Caco-2 (cell line): ENCODE results near the gene GOLGA8A. TPM values are rescaled to one million over a fixed set of nuclear protein-coding genes. Genes with fewer than 3 reads are reported as not detected.
A peak's percentile ranks its signal among the peaks of the same experiment; 100 is the strongest.

Experiments used
- BruUV-seq: library from RNA; stranded (reverse); fragments of 400-500 nt; replicated peaks from 2 replicates; lab custom pipeline; 2021; lab: Mats Ljungman, UMichigan
- CTCF ChIA-PET: fragments of 300-600 bp; sonication (Branson Sonifier 250); formaldehyde crosslinking; loops from one replicate; lab custom pipeline; 2022; ENCODE audit warnings: antibody characterized with exemption; lab: Charles Lee
- POLR2A ChIA-PET: fragments of 300-600 bp; sonication (Branson Sonifier 250); formaldehyde crosslinking; loops from one replicate; lab custom pipeline; 2022; ENCODE audit warnings: antibody characterized with exemption; lab: Charles Lee
- DNase-seq, 2 experiments: peaks; one replicate each; pipeline versions ENCODE4 v3.0.0 to v3.0.0-alpha.2; 2020 to 2022
- H3K27me3 ChIP-seq: replicated peaks from 2 replicates; pipeline ENCODE4 v1.6.0; 2011; ENCODE audit warnings: low read length; ENCODE audit not compliant: control insufficient read depth, insufficient read depth
- H3K36me3 ChIP-seq: 2 replicates; pipeline ENCODE4 v1.5.1; 2011; ENCODE audit warnings: low read length; ENCODE audit not compliant: control insufficient read depth, insufficient read depth
- H3K4me1 ChIP-seq: fragments of 250-450 bp; sonication (Bioruptor Pico); 2 replicates; pipeline ENCODE4 v1.5.1; 2020; ENCODE audit warnings: mild to moderate bottlenecking
- H3K4me3 ChIP-seq: 2 replicates; pipeline ENCODE4 v1.5.1; 2011; ENCODE audit warnings: low read depth, mild to moderate bottlenecking, control low read depth, low read length
- H3K9me3 ChIP-seq: fragments of 250-450 bp; sonication (Bioruptor Pico); 2 replicates; pipeline ENCODE4 v1.5.1; 2020; ENCODE audit warnings: mild to moderate bottlenecking, moderate library complexity
- H3K27ac Mint-ChIP-seq: one replicate; pipeline ENCODE4 v1.8.0; 2022; ENCODE audit warnings: mixed read lengths; ENCODE audit not compliant: unreplicated experiment
- H3K27me3 Mint-ChIP-seq: one replicate; pipeline ENCODE4 v1.8.0; 2022; ENCODE audit warnings: mixed read lengths; ENCODE audit not compliant: insufficient read depth, unreplicated experiment
- H3K36me3 Mint-ChIP-seq: one replicate; pipeline ENCODE4 v1.8.0; 2022; ENCODE audit warnings: mild to moderate bottlenecking, mixed read lengths; ENCODE audit not compliant: insufficient read depth, unreplicated experiment
- H3K4me1 Mint-ChIP-seq: one replicate; pipeline ENCODE4 v1.8.0; 2022; ENCODE audit warnings: low read depth, mixed read lengths; ENCODE audit not compliant: unreplicated experiment
- H3K4me3 Mint-ChIP-seq: one replicate; pipeline ENCODE4 v1.8.0; 2022; ENCODE audit warnings: mild to moderate bottlenecking, moderate library complexity, mixed read lengths; ENCODE audit not compliant: unreplicated experiment
- H3K9me3 Mint-ChIP-seq: one replicate; pipeline ENCODE4 v1.8.0; 2022; ENCODE audit warnings: mixed read lengths; ENCODE audit not compliant: unreplicated experiment
- intact Hi-C: fragments of 100-400 bp; cut with micrococcal nuclease; formaldehyde crosslinking; loops from one replicate; pipeline ENCODE4 v1.10.0; 2022; ENCODE audit not compliant: unreplicated experiment
- total RNA-seq: library from RNA; stranded (reverse); gene quantifications from 2 replicates; pipeline ENCODE4 v1.2.3, GENCODE V29; 2022
- TF ChIP-seq, protein P1 (sequence below), 2 experiments: fragments of 200-600 bp in 1 of 2; IDR thresholded peaks; 1 replicate in 1 of 2; 2 replicates in 1 of 2; pipeline versions ENCODE4 v1.5.1 to v1.8.0; 2011 to 2022; ENCODE audit warnings: antibody characterized with exemption in 1 of 2, control low read depth in 1 of 2, inconsistent platforms in 1 of 2, low read depth in 1 of 2, low read length in 1 of 2, mild to moderate bottlenecking in 1 of 2, moderate library complexity in 1 of 2; ENCODE audit not compliant: insufficient read depth in 1 of 2, severe bottlenecking in 1 of 2, unreplicated experiment in 1 of 2

The GOLGA8A gene
- total RNA-seq, 1 experiment from 2014 or later, result 42.4 TPM

DNA sequence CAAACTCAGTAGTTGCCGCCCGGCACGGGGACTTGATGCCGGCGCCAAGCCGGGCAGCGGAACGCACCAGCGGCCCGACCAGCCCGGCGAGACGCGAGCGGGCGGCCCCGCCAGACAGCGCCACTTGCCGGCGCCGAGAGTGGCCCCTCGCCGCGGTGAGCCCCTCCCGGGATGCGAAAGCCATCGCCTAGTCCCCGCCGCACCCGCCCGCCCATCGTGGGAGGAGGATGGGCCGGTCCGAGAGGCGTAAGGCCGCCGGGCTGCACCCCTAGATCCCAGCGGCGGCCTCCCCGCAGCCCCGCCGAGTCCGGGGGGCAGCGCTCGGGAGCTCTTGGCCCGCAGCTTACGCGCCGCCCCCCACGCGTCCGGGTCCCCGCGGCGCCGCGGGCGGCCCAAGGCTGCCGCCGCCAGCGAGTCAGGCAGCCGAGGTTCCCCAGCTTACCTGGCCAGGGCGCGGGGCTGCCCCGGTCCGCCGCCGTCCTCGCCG, 609 bp downstream of the GOLGA8A start:
- Mint-ChIP-seq H3K27ac (no peak overlapping the region), H3K4me1 (no peaks in the 10 kb centered on the region), H3K4me3 (peak overlapping the region; percentile 66), H3K9me3 (no peaks in the 10 kb centered on the region), H3K27me3 (peaks cover 6% of the 10 kb centered on the region), H3K36me3 (peaks cover 20% of the 10 kb centered on the region)
- no peaks in the 10 kb centered on the region for H3K27me3 ChIP-seq
- DNase-seq, result peak in 1 of 2 experiments; percentile 71
- H3K4me3 ChIP-seq, result peak overlapping the region; percentile 64
- TF ChIP-seq, protein P1, sequence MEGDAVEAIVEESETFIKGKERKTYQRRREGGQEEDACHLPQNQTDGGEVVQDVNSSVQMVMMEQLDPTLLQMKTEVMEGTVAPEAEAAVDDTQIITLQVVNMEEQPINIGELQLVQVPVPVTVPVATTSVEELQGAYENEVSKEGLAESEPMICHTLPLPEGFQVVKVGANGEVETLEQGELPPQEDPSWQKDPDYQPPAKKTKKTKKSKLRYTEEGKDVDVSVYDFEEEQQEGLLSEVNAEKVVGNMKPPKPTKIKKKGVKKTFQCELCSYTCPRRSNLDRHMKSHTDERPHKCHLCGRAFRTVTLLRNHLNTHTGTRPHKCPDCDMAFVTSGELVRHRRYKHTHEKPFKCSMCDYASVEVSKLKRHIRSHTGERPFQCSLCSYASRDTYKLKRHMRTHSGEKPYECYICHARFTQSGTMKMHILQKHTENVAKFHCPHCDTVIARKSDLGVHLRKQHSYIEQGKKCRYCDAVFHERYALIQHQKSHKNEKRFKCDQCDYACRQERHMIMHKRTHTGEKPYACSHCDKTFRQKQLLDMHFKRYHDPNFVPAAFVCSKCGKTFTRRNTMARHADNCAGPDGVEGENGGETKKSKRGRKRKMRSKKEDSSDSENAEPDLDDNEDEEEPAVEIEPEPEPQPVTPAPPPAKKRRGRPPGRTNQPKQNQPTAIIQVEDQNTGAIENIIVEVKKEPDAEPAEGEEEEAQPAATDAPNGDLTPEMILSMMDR (IDR thresholded peaks at IDR 0.05; ENCODE audit: insufficient read depth in 1 of 2, low read depth in 1 of 2, low read length in 1 of 2, severe bottlenecking in 1 of 2, unreplicated experiment in 1 of 2), result no peak
- BruUV-seq, result no TSS peak
- H3K36me3 ChIP-seq, result no peaks in the 10 kb centered on the region
- H3K4me1 ChIP-seq, result no peaks in the 10 kb centered on the region
- H3K9me3 ChIP-seq, result no peaks in the 10 kb centered on the region
- CTCF ChIA-PET, result no interaction called here
- POLR2A ChIA-PET, result interaction anchor here (1.0 kb wide), 1 partner anchor 71 kb away, joined by 3 read pairs; no protein-coding TSS in a partner anchor
- intact Hi-C loops, result no loop called here

DNA sequence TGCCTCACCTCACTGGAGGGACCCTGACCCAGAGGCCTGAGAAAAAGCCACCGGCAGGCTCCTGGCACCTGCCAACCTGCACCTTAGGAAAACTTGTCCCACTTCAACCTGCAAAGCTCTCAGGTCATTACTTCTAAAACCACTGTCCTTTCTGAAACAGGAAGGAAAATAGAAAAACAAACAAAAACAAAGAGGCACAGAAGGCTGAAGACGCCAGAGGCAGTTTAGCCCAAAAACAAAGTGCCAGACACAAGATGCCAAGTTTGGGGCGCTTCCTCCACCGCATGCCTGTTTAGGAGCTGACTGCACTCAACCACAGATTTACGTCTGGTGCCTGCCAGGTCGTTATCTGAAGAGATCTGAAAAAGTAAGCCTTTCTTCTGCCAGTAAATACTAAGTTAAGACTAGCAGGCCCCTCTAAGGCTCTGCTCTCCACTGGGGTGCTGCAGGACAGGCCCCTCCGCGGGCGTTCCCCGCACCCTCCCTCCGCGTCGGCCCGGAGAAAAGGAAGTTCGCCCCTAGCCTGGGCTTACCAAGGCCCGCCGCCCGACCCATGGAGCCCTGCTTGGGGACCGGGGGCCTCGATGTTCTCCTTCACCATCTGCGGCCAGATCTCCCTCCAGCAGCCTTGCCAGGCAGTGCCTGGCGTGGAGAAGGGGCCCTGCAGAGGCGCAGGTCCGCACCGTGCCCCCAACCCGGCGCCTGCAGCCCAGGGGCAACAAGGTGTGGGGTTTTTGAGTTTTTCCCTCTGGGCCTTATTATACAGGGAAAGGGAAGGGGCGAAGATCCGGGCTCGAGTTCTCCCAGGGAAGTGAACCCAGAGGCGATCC, 1.3 kb downstream of the GOLGA8A start:
- BruUV-seq, result no TSS peak
- Mint-ChIP-seq H3K27ac (no peak overlapping the region), H3K9me3 (no peaks in the 10 kb centered on the region), H3K4me1 (no peaks in the 10 kb centered on the region), H3K27me3 (peaks cover 2% of the 10 kb centered on the region), H3K36me3 (peaks cover 20% of the 10 kb centered on the region), H3K4me3 (peak overlapping the region; percentile 66)
- H3K36me3 ChIP-seq, result no peaks in the 10 kb centered on the region
- no peak for DNase-seq
- CTCF ChIA-PET, result no interaction called here
- H3K4me3 ChIP-seq, result peak overlapping the region; percentile 64
- TF ChIP-seq, protein P1 (IDR thresholded peaks at IDR 0.05; ENCODE audit: insufficient read depth in 1 of 2, low read depth in 1 of 2, low read length in 1 of 2, severe bottlenecking in 1 of 2, unreplicated experiment in 1 of 2), result no peak
- intact Hi-C loops, result no loop called here
- H3K4me1 ChIP-seq, result no peaks in the 10 kb centered on the region
- no peaks in the 10 kb centered on the region for H3K9me3 ChIP-seq
- no peaks in the 10 kb centered on the region for H3K27me3 ChIP-seq
- POLR2A ChIA-PET, result no interaction called here

DNA sequence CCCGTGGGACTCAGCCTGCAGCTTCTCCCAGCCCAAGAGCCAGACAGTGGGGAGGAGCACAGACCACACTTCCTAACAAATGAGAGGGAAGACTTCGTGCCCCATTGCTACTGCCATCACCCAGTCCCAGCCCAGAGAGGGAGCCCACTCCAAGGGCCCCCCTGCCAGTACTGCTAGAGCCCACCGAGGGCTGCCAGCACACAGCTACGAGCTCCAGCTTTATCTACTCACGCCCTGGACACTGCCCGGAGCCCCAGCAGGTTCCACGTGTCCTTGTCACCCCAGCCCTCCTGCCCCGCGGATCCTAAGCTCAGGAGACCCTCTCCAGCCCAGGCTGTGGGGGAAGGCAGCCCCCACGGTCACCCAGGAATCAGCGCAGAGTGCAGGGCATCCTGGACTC, 1.9 kb downstream of the GOLGA8A start:
- H3K36me3 Mint-ChIP-seq, result peaks cover 20% of the 10 kb centered on the region
- 0 out of 2 replicates have a peak overlapping the region, but pooled peaks have one; percentile 1 for H3K4me3 ChIP-seq
- no peaks in the 10 kb centered on the region for H3K4me1 ChIP-seq
- DNase-seq, result no peak
- no peaks in the 10 kb centered on the region for H3K9me3 Mint-ChIP-seq
- BruUV-seq, result no TSS peak
- H3K4me1 Mint-ChIP-seq, result no peaks in the 10 kb centered on the region
- no peaks in the 10 kb centered on the region for H3K36me3 ChIP-seq
- ChIA-PET POLR2A (no interaction called here), CTCF (no interaction called here)
- H3K27ac Mint-ChIP-seq, result no peak overlapping the region
- intact Hi-C loops, result no loop called here
- peaks cover 2% of the 10 kb centered on the region for H3K27me3 Mint-ChIP-seq
- H3K27me3 ChIP-seq, result no peaks in the 10 kb centered on the region
- no peaks in the 10 kb centered on the region for H3K9me3 ChIP-seq
- TF ChIP-seq, protein P1 (IDR thresholded peaks at IDR 0.05; ENCODE audit: insufficient read depth in 1 of 2, low read depth in 1 of 2, low read length in 1 of 2, severe bottlenecking in 1 of 2, unreplicated experiment in 1 of 2), result no peak
- peak overlapping the region; percentile 66 for H3K4me3 Mint-ChIP-seq
